NCI-H510A (cell line): ENCODE data around the gene BMP3.

Experiments
- DNase-seq: peaks from one replicate; lab custom pipeline; 2025; lab: John Stamatoyannopoulos, UW

The BMP3 gene

GRCh38 chr4:81106150-81106549 lies 75.6 kb downstream of the BMP3 start:
- no peak for DNase-seq
